Endothelial cell (in vitro differentiated cells): ENCODE measurements around the gene LMO7. TPM values are rescaled to one million over a fixed set of nuclear protein-coding genes. Genes with fewer than 3 reads are reported as not detected.

Experiments used
- DNase-seq: peaks from one replicate; pipeline ENCODE4 v3.0.0; 2021; ENCODE audit warnings: low spot score
- H3K27ac Mint-ChIP-seq: one replicate; pipeline ENCODE4 v1.8.0; 2021; ENCODE audit warnings: mixed read lengths, inconsistent platforms; ENCODE audit not compliant: unreplicated experiment
- H3K27me3 Mint-ChIP-seq: one replicate; pipeline ENCODE4 v1.8.0; 2021; ENCODE audit warnings: mild to moderate bottlenecking, moderate library complexity, mixed read lengths, inconsistent platforms; ENCODE audit not compliant: unreplicated experiment
- H3K36me3 Mint-ChIP-seq: one replicate; pipeline ENCODE4 v1.8.0; 2021; ENCODE audit warnings: mild to moderate bottlenecking, low read depth, mixed read lengths, inconsistent platforms; ENCODE audit not compliant: unreplicated experiment
- H3K4me1 Mint-ChIP-seq: one replicate; pipeline ENCODE4 v1.8.0; 2021; ENCODE audit warnings: mild to moderate bottlenecking, mixed read lengths, inconsistent platforms; ENCODE audit not compliant: unreplicated experiment
- H3K4me3 Mint-ChIP-seq: one replicate; pipeline ENCODE4 v1.8.0; 2021; ENCODE audit warnings: mild to moderate bottlenecking, mixed read lengths, inconsistent platforms; ENCODE audit not compliant: unreplicated experiment
- H3K9me3 Mint-ChIP-seq: one replicate; pipeline ENCODE4 v1.8.0; 2021; ENCODE audit warnings: mixed read lengths, inconsistent platforms; ENCODE audit not compliant: unreplicated experiment
- total RNA-seq: library from RNA; stranded (reverse); fragmentation: NEBNext Ultra II Directional; extraction: Animal tissue kit (Norgen Biotek cat#: 25700); gene quantifications from one replicate; pipeline ENCODE4 v1.2.1, GENCODE V29; 2021; ENCODE audit not compliant: unreplicated experiment
- TF ChIP-seq, protein P1 (sequence below): fragments of 200-600 bp; sonication (generic); IDR thresholded peaks from one replicate; pipeline ENCODE4 v1.5.0; 2021; ENCODE audit warnings: antibody characterized with exemption; ENCODE audit not compliant: unreplicated experiment

Gene LMO7
- total RNA-seq, 1 donor from 2014 or later, result 5.7 TPM

DNA sequence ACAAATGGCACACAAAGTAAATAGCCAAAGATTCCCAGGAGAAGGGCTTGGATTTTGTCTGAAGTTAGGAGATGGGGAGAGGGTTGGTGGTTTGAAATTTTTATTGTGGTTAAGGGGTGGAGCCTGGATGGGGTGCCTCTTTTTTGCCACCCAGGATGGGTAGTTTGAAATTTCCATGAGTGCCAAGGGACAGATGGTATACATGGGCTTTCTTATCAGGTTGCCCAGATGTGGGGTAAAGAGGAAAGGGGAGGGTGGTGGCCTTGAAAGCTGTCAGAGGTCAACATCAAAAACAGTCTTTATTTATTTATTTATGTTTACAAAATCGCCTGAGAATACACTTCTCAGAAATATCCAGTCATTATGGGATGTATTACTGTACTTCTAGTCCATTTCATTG, 46.2 kb downstream of the LMO7 start:
- H3K4me3 Mint-ChIP-seq, result no peak overlapping the region
- H3K4me1 Mint-ChIP-seq, result no peaks in the 10 kb centered on the region
- no peaks in the 10 kb centered on the region for H3K36me3 Mint-ChIP-seq
- TF ChIP-seq, protein P1, sequence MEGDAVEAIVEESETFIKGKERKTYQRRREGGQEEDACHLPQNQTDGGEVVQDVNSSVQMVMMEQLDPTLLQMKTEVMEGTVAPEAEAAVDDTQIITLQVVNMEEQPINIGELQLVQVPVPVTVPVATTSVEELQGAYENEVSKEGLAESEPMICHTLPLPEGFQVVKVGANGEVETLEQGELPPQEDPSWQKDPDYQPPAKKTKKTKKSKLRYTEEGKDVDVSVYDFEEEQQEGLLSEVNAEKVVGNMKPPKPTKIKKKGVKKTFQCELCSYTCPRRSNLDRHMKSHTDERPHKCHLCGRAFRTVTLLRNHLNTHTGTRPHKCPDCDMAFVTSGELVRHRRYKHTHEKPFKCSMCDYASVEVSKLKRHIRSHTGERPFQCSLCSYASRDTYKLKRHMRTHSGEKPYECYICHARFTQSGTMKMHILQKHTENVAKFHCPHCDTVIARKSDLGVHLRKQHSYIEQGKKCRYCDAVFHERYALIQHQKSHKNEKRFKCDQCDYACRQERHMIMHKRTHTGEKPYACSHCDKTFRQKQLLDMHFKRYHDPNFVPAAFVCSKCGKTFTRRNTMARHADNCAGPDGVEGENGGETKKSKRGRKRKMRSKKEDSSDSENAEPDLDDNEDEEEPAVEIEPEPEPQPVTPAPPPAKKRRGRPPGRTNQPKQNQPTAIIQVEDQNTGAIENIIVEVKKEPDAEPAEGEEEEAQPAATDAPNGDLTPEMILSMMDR, result no peak
- H3K27ac Mint-ChIP-seq, result no peak overlapping the region
- no peaks in the 10 kb centered on the region for H3K9me3 Mint-ChIP-seq
- DNase-seq, result no peak
- peaks cover 3% of the 10 kb centered on the region for H3K27me3 Mint-ChIP-seq

DNA sequence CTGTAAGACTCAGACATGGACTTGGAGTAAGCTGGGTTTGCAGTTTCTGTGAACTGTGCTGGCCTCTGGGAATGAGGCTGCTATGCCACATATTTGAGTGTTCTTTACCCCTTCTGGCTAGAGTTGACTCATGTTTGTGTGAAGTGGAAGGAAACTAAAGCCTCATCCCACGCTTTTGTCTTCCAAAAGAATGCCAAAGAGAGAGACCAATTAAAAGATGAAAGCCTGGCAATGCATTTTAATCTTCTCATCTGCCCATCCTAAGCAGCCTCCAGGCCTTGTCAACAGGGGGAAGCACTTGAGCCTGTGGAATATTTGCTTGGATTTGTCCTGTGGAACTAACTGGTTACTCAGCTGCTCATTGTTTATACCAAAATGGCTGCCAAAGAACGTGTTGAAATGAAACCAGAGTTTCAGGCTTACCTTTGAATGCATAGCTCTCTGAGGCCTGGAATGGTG, 49.1 kb downstream of the LMO7 start:
- peaks cover 3% of the 10 kb centered on the region for H3K27me3 Mint-ChIP-seq
- H3K9me3 Mint-ChIP-seq, result no peaks in the 10 kb centered on the region
- no peak overlapping the region for H3K4me3 Mint-ChIP-seq
- H3K27ac Mint-ChIP-seq, result no peak overlapping the region
- H3K36me3 Mint-ChIP-seq, result no peaks in the 10 kb centered on the region
- no peaks in the 10 kb centered on the region for H3K4me1 Mint-ChIP-seq
- no peak for DNase-seq
- TF ChIP-seq, protein P1, result no peak

DNA sequence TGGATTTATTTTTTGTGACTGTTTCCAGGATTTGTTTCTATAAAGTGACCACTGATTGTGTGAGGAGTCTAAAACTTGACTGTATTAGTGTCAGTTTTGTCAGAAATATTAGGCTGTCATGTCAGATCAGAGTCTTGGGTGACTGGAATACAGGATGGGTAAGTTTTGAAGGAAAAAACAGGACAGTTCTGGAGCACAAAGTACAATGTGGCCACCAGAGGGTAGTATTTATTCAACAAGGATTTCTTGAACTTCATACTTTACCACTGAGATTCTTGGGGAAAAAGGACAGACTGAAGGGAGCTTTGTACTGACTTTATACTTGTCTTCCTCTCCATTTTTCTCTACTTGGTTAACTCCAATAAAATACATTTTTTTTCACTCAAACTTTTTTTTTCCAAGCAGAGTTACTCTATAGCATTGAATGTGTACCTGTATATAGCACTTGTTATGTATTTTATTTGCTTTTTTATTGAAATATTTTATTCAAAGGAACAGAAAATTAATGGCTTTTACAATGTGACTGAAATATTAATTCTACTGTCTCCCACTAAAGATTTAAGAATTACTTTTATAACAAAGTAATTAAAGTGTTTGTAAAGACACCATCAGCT, 51.1 kb downstream of the LMO7 start:
- Mint-ChIP-seq H3K27ac (no peak overlapping the region), H3K9me3 (no peaks in the 10 kb centered on the region)
- peak; percentile 15 for DNase-seq

DNA sequence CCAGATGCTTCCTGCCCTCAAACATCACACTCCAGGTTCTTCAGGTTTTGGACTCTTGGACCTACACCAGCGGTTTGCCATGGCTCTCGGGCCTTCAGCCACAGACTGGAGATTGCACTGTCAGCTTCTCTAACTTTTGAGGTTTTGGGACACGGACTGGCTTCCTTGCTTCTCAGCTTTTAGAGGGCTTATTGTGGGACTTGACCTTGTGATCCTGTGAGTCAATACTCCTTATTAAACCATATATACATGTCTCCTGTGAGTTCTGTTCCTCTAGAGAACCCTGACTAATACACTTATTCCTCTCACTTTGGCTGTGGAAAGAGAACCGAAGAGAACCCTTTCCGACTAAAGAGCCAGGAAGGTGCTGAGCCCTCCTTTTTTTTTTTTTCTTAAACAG, 53.6 kb downstream of the LMO7 start:
- Mint-ChIP-seq H3K36me3 (no peaks in the 10 kb centered on the region), H3K27me3 (peaks cover 3% of the 10 kb centered on the region), H3K4me3 (no peak overlapping the region), H3K9me3 (no peaks in the 10 kb centered on the region), H3K4me1 (no peaks in the 10 kb centered on the region), H3K27ac (no peak overlapping the region)
- TF ChIP-seq, protein P1, result no peak
- no peak for DNase-seq

More for the DNA sequence above, 51.1 kb downstream of the LMO7 start:
- Mint-ChIP-seq H3K27me3 (peaks cover 3% of the 10 kb centered on the region), H3K4me3 (no peak overlapping the region), H3K36me3 (no peaks in the 10 kb centered on the region), H3K4me1 (no peaks in the 10 kb centered on the region)
- TF ChIP-seq, protein P1, result peak; percentile 68

DNA sequence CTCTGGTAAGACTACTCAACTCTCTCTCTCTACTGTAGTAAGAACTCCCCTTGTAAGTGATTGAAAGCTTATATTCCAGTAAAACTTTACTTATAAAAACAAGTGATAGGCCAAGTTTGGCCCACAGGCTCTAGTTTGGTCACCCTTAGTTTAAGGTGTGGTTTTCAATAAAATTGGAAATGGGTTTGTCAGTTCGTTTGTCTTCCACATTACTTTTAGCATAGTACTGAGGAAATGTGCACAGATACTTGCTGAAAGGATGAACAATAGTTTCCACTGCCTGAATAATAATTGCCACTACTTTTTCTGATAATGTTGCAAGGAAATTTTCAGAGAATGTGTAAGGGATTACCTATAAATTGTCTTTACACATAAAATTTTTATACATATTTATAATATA, 54.5 kb downstream of the LMO7 start:
- Mint-ChIP-seq H3K4me1 (no peaks in the 10 kb centered on the region), H3K9me3 (no peaks in the 10 kb centered on the region), H3K27me3 (peaks cover under 1% of the 10 kb centered on the region), H3K27ac (no peak overlapping the region), H3K36me3 (no peaks in the 10 kb centered on the region), H3K4me3 (no peak overlapping the region)
- TF ChIP-seq, protein P1, result no peak
- DNase-seq, result no peak
